GM12872 (cell line): ENCODE results near the gene NOD2.

Experiments used
- CTCF ChIP-seq: IDR thresholded peaks from 3 replicates; pipeline ENCODE4 v1.5.1; 2011; ENCODE audit warnings: low read depth, mild to moderate bottlenecking, low read length, moderate library complexity; ENCODE audit not compliant: insufficient read depth

Gene NOD2

GRCh38 chr16:50692999-50693781 lies at the start of gene NOD2:
NOD2 (plus strand) TSS chr16:50693606; CDS start chr16:50699496, 5,890 bp downstream.
- no peak for TF ChIP-seq CTCF

- no peak for TF ChIP-seq CTCF
Observed at GRCh38 chr16:50644245-50644644, 49.2 kb upstream of the NOD2 start.

- peak; percentile 55 for TF ChIP-seq CTCF
Observed at GRCh38 chr16:50644729-50645128, 48.7 kb upstream of the NOD2 start.

- no peak for TF ChIP-seq CTCF
Observed at GRCh38 chr16:50645563-50646220, 47.7 kb upstream of the NOD2 start.

GRCh38 chr16:50646345-50646744 lies 47.1 kb upstream of the NOD2 start:
- no peak for TF ChIP-seq CTCF

- no peak for TF ChIP-seq CTCF
Observed at GRCh38 chr16:50651835-50652438, 41.5 kb upstream of the NOD2 start.

- TF ChIP-seq CTCF, result no peak
Observed at GRCh38 chr16:50652836-50653425, 40.5 kb upstream of the NOD2 start.
